NB4 (cell line): ENCODE data around the gene PATJ.

Experiments used
- CTCF ChIP-seq: IDR thresholded peaks from one replicate; pipeline ENCODE4 v1.5.1; 2012; ENCODE audit warnings: low read depth, low read length
- MYC ChIP-seq: IDR thresholded peaks from 2 replicates; pipeline ENCODE4 v1.6.1; 2011; ENCODE audit warnings: low read depth, low read length
- POLR2A ChIP-seq: IDR thresholded peaks from 2 replicates; pipeline ENCODE4 v1.6.1; 2011; ENCODE audit warnings: mild to moderate bottlenecking; ENCODE audit not compliant: insufficient read length; ENCODE audit errors: extremely low read depth

GRCh38 chr1:61851235-61851634 lies 109.0 kb downstream of the PATJ start:
- TF ChIP-seq CTCF = no peak
- TF ChIP-seq POLR2A = no peak
- no peak for TF ChIP-seq MYC
